HCT116 (cell line): ENCODE results near the gene DNHD1. TPM values are rescaled to one million over a fixed set of nuclear protein-coding genes. Genes with fewer than 3 reads are reported as not detected.

Experiments used
- ATAC-seq: fragments of 200-7000 bp; cut with Tn5 transposase; 2 replicates; pipeline ENCODE4 v1.9.1; 2020; ENCODE audit warnings: mild to moderate bottlenecking, moderate library complexity
- BruUV-seq: library from RNA; stranded (reverse); fragments of 400-500 nt; replicated peaks from 2 replicates; lab custom pipeline; 2021; lab: Mats Ljungman, UMichigan
- CTCF ChIA-PET: fragments of 300-600 bp; sonication (Branson Sonifier 250); formaldehyde crosslinking; loops from one replicate; lab custom pipeline; 2021; ENCODE audit warnings: antibody characterized with exemption; lab: Charles Lee
- POLR2A ChIA-PET: fragments of 300-600, 350-600 bp; sonication (Branson Sonifier 250); formaldehyde crosslinking; loops from one replicate; lab custom pipeline; 2021; ENCODE audit warnings: antibody characterized with exemption; lab: Charles Lee
- RAD21 ChIA-PET, 2 experiments: fragments of 300-600 bp; sonication (Branson Sonifier 250); formaldehyde crosslinking; loops; one replicate each; lab custom pipeline; 2023; ENCODE audit warnings: low total read pairs in 2 of 2; ENCODE audit not compliant: uncharacterized antibody in 2 of 2, unreplicated experiment in 2 of 2, low non-redundant PET in 1 of 2; lab: Charles Lee
- DNase-seq: peaks from one replicate; pipeline ENCODE4 v3.0.0-alpha.2; 2010; ENCODE audit warnings: low read depth, low spot score
- H2AFZ ChIP-seq: fragments of 200-600 bp; shearing (Covaris generic), sonication (generic); 2 replicates; pipeline ENCODE4 v1.6.1; 2017; ENCODE audit warnings: low read depth, mixed run types, mixed read lengths, antibody characterized with exemption, low read length; ENCODE audit not compliant: poor library complexity, severe bottlenecking
- H3K27ac ChIP-seq: 2 replicates; pipeline ENCODE4 v1.5.1; 2012; ENCODE audit warnings: low read depth, low read length
- H3K27me3 ChIP-seq: fragments of 200-600 bp; sonication (generic); 2 replicates; pipeline ENCODE4 v1.6.1; 2016; ENCODE audit warnings: mixed run types, low read length, mixed read lengths; ENCODE audit not compliant: insufficient read depth
- H3K36me3 ChIP-seq, 2 experiments: fragments of 200-500 bp in 1 of 2; fragments of 200-600 bp in 1 of 2; sonication (Bioruptor generic) in 1 of 2; sonication (generic) in 1 of 2; 2 replicates each; pipeline versions ENCODE4 v1.5.1 to v1.6.1; 2014 to 2016; ENCODE audit warnings: low read length in 2 of 2, inconsistent platforms in 1 of 2, mixed read lengths in 1 of 2, mixed run types in 1 of 2; ENCODE audit not compliant: insufficient read depth in 2 of 2, control insufficient read depth in 1 of 2
- H3K4me1 ChIP-seq, 2 experiments: fragments of 200-600 bp in 1 of 2; sonication (generic) in 1 of 2; 2 replicates each; pipeline versions ENCODE4 v1.5.1 to v1.6.1; 2012 to 2017; ENCODE audit warnings: low read length in 2 of 2, inconsistent platforms in 1 of 2, mild to moderate bottlenecking in 1 of 2, mixed read lengths in 1 of 2, mixed run types in 1 of 2, moderate library complexity in 1 of 2; ENCODE audit not compliant: insufficient read depth in 2 of 2, control insufficient read depth in 1 of 2
- H3K4me2 ChIP-seq: fragments of 200-600 bp; sonication (generic); 2 replicates; pipeline ENCODE4 v1.6.1; 2017; ENCODE audit warnings: mixed run types, low read length, mixed read lengths
- H3K4me3 ChIP-seq, 2 experiments: fragments of 200-600 bp in 1 of 2; sonication (generic) in 1 of 2; replicated peaks in 1 of 2; 2 replicates each; pipeline ENCODE4 v1.5.1; 2011 to 2016; ENCODE audit warnings: low read length in 2 of 2, control low read depth in 1 of 2, low read depth in 1 of 2, mild to moderate bottlenecking in 1 of 2, mixed read lengths in 1 of 2, mixed run types in 1 of 2
- H3K79me2 ChIP-seq: fragments of 200-600 bp; sonication (generic); 2 replicates; pipeline ENCODE4 v1.6.1; 2017; ENCODE audit warnings: mild to moderate bottlenecking, mixed run types, low read length, moderate library complexity, mixed read lengths; ENCODE audit not compliant: insufficient read depth
- H3K9ac ChIP-seq: fragments of 200-600 bp; sonication (generic); 2 replicates; pipeline ENCODE4 v1.6.1; 2016; ENCODE audit warnings: low read length, mixed read lengths
- H3K9me2 ChIP-seq: fragments of 200-600 bp; sonication (generic), shearing (Covaris generic); 2 replicates; pipeline ENCODE4 v1.6.1; 2017; ENCODE audit warnings: mixed run types, mild to moderate bottlenecking, moderate library complexity; ENCODE audit not compliant: insufficient read depth
- H3K9me3 ChIP-seq, 2 experiments: fragments of 200-500 bp in 1 of 2; fragments of 200-600 bp in 1 of 2; sonication (Bioruptor generic) in 1 of 2; sonication (generic) in 1 of 2; 2 replicates each; pipeline ENCODE4 v1.6.1; 2014 to 2017; ENCODE audit warnings: low read length in 2 of 2, mixed read lengths in 2 of 2, inconsistent platforms in 1 of 2, low read depth in 1 of 2, mild to moderate bottlenecking in 1 of 2, mixed run types in 1 of 2, moderate library complexity in 1 of 2; ENCODE audit not compliant: control insufficient read depth in 1 of 2, insufficient read depth in 1 of 2
- H4K20me1 ChIP-seq: fragments of 200-600 bp; sonication (generic), shearing (Covaris generic); 2 replicates; pipeline ENCODE4 v1.6.1; 2017; ENCODE audit warnings: mixed run types, mild to moderate bottlenecking, moderate library complexity; ENCODE audit not compliant: insufficient read depth
- CBX3 ChIP-seq: IDR thresholded peaks from 2 replicates; pipeline ENCODE4 v1.6.1; 2012; ENCODE audit warnings: low read depth
- CTCF ChIP-seq, 3 experiments: fragments of 200-600 bp in 1 of 3; sonication (generic) in 1 of 3; IDR thresholded peaks in 2 of 3; conservative IDR thresholded peaks in 1 of 3; 2 replicates each; pipeline ENCODE4 v1.5.1; 2012 to 2017; ENCODE audit warnings: low read depth in 2 of 3, low read length in 2 of 3, antibody characterized with exemption in 1 of 3, borderline replicate concordance in 1 of 3, control low read depth in 1 of 3, mild to moderate bottlenecking in 1 of 3, mixed read lengths in 1 of 3, mixed run types in 1 of 3, moderate library complexity in 1 of 3; ENCODE audit not compliant: insufficient read depth in 1 of 3
- ELF1 ChIP-seq: IDR thresholded peaks from 2 replicates; pipeline ENCODE4 v1.6.1; 2012; ENCODE audit warnings: low read depth, borderline replicate concordance
- EZH2 ChIP-seq: fragments of 200-600 bp; sonication (generic); IDR thresholded peaks from 2 replicates; pipeline ENCODE4 v1.6.1; 2017; ENCODE audit warnings: antibody characterized with exemption, mixed run types
- EZH2phosphoT487 ChIP-seq: fragments of 200-600 bp; IDR thresholded peaks from 2 replicates; pipeline ENCODE4 v1.6.1; 2018; ENCODE audit warnings: antibody characterized with exemption, borderline replicate concordance
- FOSL1 ChIP-seq: IDR thresholded peaks from 2 replicates; pipeline ENCODE4 v1.6.1; 2012; ENCODE audit warnings: low read depth
- POLR2A ChIP-seq: IDR thresholded peaks from 2 replicates; pipeline ENCODE4 v1.7.0; 2011; ENCODE audit warnings: borderline replicate concordance; ENCODE audit not compliant: insufficient read depth, insufficient read length; ENCODE audit errors: extremely low read depth
- POLR2AphosphoS5 ChIP-seq: IDR thresholded peaks from 2 replicates; pipeline ENCODE4 v1.6.1; 2011; ENCODE audit warnings: mild to moderate bottlenecking, low read depth, low read length, moderate library complexity
- SIN3A ChIP-seq: IDR thresholded peaks from 2 replicates; pipeline ENCODE4 v1.6.1; 2012; ENCODE audit warnings: low read depth
- SP1 ChIP-seq: IDR thresholded peaks from 2 replicates; pipeline ENCODE4 v1.6.1; 2012; ENCODE audit warnings: low read depth
- SRF ChIP-seq: IDR thresholded peaks from 2 replicates; pipeline ENCODE4 v1.6.1; 2012; ENCODE audit warnings: low read depth
- TCF7L2 ChIP-seq: IDR thresholded peaks from 2 replicates; pipeline ENCODE4 v1.7.0; 2011; ENCODE audit warnings: borderline replicate concordance, inconsistent platforms; ENCODE audit not compliant: insufficient read depth, insufficient read length; ENCODE audit errors: extremely low read depth
- YY1 ChIP-seq: IDR thresholded peaks from 2 replicates; pipeline ENCODE4 v1.6.1; 2011; ENCODE audit warnings: low read length, low read depth, moderate library complexity, mild to moderate bottlenecking; ENCODE audit not compliant: insufficient replicate concordance; ENCODE audit errors: extremely low read depth
- ZFX ChIP-seq: fragments of 450-650 bp; IDR thresholded peaks from 2 replicates; pipeline ENCODE4 v1.6.1; 2017
- ZNF274 ChIP-seq: fragments of 200-500 bp; sonication (Bioruptor generic); IDR thresholded peaks from 2 replicates; pipeline ENCODE4 v1.6.1; 2014; ENCODE audit warnings: mild to moderate bottlenecking, low read depth, low read length, inconsistent platforms
- intact Hi-C: fragments of 100-400 bp; cut with micrococcal nuclease; formaldehyde crosslinking; loops from 2 replicates; pipeline ENCODE4 v1.10.0; 2022
- total RNA-seq: library from RNA; stranded (reverse); gene quantifications from one replicate; pipeline ENCODE4 v1.2.1, GENCODE V29; 2021; ENCODE audit not compliant: unreplicated experiment

The DNHD1 gene
- total RNA-seq, 1 experiment from 2014 or later, result 8.0 TPM

- ATAC-seq (no peak), DNase-seq (no peak)
- Histone ChIP-seq H3K79me2 (no peaks in the 10 kb centered on the region), H3K27ac (no peak overlapping the region), H3K27me3 (no peaks in the 10 kb centered on the region), H4K20me1 (no peaks in the 10 kb centered on the region), H3K4me2 (no peak overlapping the region), H3K4me1 (no peaks in the 10 kb centered on the region), H2AFZ (no peak overlapping the region), H3K4me3 (no peak overlapping the region), H3K9ac (no peak overlapping the region), H3K36me3 (peaks cover 0 to 2% of the 10 kb centered on the region in 2 experiments; a peak in 1 of 4 replicates), H3K9me2 (no peaks in the 10 kb centered on the region), H3K9me3 (no peaks in the 10 kb centered on the region)
- TF ChIP-seq SP1, result no peak
- no peak for TF ChIP-seq FOSL1
- no peak for TF ChIP-seq EZH2phosphoT487
- no peak for TF ChIP-seq ZFX
- TF ChIP-seq CTCF (IDR thresholded peaks at IDR 0.05 in 2 of 3, conservative IDR thresholded peaks at IDR 0.05 in 1 of 3; ENCODE audit: borderline replicate concordance in 1 of 3, insufficient read depth in 1 of 3, low read depth in 2 of 3, low read length in 2 of 3), result no peak
- TF ChIP-seq CBX3, result no peak
- no peak for TF ChIP-seq POLR2AphosphoS5
- no peak for TF ChIP-seq SIN3A
- TF ChIP-seq ZNF274, result no peak
- no peak for TF ChIP-seq POLR2A
- no peak for TF ChIP-seq SRF
- TF ChIP-seq YY1, result no peak
- TF ChIP-seq EZH2, result no peak
- no peak for TF ChIP-seq ELF1
- TF ChIP-seq TCF7L2, result no peak
- ChIA-PET CTCF (interaction anchor here (0.9 kb wide), 1 partner anchor 16 kb away, joined by 3 read pairs; no protein-coding TSS in a partner anchor), POLR2A (no interaction called here), RAD21 (no interaction called here)
- BruUV-seq, result no TSS peak
- intact Hi-C loops, result no loop called here
Observed at GRCh38 chr11:6459099-6459450, 38.0 kb upstream of the DNHD1 start.
